Measurements from ENCODE around the gene ZMYND8. TPM values are rescaled to one million over a fixed set of nuclear protein-coding genes. Genes with fewer than 3 reads are reported as not detected.

ZMYND8 gene
- total RNA-seq, 4 donors from 2014 or later, result 48.5 to 169 (median 54.1) TPM

DNA sequence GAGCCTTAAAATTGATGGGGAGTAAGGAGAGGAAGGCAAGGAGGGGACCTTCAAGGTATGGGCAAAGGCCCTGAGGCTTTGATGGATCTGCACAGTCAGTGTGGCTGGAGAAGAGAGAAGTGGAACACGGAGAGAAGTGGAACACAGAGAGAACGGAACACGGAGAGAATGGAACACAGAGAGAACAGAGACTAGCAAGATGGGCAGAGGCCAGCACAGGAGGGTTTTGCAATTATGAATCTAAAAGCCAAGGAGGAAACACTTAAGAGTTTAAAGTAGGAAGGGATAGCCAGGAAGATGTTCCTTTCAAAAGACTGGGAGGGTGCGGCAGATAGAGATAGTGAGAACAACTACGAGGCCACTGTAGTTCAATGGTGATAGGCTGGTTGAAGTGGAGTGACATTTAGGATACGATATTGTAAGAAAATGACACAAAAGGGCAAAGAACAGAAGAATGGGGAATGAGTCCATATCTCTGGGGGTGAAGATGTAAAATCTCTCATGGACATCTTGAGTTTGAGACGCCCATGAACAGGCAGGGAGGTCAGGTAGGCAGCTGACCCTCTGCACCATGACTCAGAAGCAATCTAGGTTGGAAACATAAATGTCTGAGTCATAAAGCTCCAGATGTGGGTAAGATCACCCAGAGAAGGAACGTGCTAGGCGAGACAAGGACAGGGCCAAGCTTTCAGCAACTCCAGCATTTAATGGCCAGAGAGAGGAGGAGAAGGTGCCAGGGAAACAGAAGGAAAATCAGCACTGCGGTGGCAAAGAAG is 25.4 kb downstream of the ZMYND8 start:
- 59% methylated on average over 10 of the region's 10 CpGs for WGBS
- H3K4me3 ChIP-seq, result no peak overlapping the region

DNA sequence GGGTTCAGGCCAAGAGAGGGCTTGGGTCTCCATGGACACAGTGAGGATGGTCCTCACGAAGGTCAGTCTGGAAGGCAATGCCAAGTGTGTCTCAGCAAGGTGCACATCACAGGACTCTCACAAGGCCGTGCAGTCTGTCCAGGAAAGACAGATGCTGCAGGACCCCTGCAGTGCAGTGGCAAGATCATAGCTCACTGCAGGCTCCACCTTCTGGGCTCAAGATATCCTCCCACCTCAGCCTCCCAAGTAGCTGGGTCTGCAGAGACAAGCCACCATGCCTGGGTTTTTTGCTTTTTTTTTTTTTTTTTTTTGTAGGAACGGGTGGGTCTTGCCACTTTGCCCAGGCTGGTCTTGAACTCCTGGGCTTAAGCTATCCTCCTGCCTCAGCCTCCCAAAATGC is 26.4 kb downstream of the ZMYND8 start:
- Histone ChIP-seq H3K4me1 (peaks cover 74% of the 10 kb centered on the region), H3K36me3 (no peaks in the 10 kb centered on the region), H3K27me3 (no peaks in the 10 kb centered on the region), H3K4me3 (no peak overlapping the region), H3K27ac (peak overlapping the region; percentile 86), H3K9me3 (no peaks in the 10 kb centered on the region)
- WGBS, result 92% methylated on average over 3 of the region's 3 CpGs
- DNase-seq (ENCODE audit: low spot score in 2 of 2), result no peak
- no peak for TF ChIP-seq EP300 (IDR thresholded peaks at IDR 0.05)
- TF ChIP-seq, protein P1, sequence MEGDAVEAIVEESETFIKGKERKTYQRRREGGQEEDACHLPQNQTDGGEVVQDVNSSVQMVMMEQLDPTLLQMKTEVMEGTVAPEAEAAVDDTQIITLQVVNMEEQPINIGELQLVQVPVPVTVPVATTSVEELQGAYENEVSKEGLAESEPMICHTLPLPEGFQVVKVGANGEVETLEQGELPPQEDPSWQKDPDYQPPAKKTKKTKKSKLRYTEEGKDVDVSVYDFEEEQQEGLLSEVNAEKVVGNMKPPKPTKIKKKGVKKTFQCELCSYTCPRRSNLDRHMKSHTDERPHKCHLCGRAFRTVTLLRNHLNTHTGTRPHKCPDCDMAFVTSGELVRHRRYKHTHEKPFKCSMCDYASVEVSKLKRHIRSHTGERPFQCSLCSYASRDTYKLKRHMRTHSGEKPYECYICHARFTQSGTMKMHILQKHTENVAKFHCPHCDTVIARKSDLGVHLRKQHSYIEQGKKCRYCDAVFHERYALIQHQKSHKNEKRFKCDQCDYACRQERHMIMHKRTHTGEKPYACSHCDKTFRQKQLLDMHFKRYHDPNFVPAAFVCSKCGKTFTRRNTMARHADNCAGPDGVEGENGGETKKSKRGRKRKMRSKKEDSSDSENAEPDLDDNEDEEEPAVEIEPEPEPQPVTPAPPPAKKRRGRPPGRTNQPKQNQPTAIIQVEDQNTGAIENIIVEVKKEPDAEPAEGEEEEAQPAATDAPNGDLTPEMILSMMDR (IDR thresholded peaks at IDR 0.05), result no peak
- no peak for TF ChIP-seq POLR2AphosphoS5 (IDR thresholded peaks at IDR 0.05)
- no peak for TF ChIP-seq POLR2A (IDR thresholded peaks at IDR 0.05)

More for the DNA sequence above, 25.4 kb downstream of the ZMYND8 start:
- Histone ChIP-seq H3K9me3 (no peaks in the 10 kb centered on the region), H3K4me1 (peaks cover 84% of the 10 kb centered on the region), H3K27me3 (no peaks in the 10 kb centered on the region), H3K27ac (peak overlapping the region; percentile 86), H3K36me3 (no peaks in the 10 kb centered on the region)
- DNase-seq (ENCODE audit: low spot score in 2 of 2), result no peak
- TF ChIP-seq, protein P1 (IDR thresholded peaks at IDR 0.05), result no peak
- no peak for TF ChIP-seq EP300 (IDR thresholded peaks at IDR 0.05)
- no peak for TF ChIP-seq POLR2A (IDR thresholded peaks at IDR 0.05)
- TF ChIP-seq POLR2AphosphoS5 (IDR thresholded peaks at IDR 0.05), result peak in 1 of 3 donors; percentile 58

DNA sequence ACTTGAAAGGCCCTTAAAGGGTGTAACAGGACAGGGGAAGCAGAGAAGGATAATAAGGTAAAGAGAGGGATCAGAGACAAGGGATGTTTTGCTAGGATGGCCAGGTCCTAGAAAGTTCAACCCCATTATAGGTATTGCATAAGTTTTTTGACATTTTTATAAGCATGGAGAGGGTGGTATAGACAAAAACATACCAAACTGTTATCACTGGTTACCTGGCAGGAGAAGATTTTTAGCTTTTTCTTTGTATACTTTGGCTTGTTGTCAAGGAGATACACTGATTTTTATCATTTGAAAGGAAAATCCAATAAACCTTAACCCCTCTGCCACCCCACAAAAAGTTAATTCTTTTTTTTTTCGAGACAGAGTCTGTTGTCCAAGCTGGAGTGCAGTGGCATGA is 28.4 kb downstream of the ZMYND8 start:
- no peak for TF ChIP-seq POLR2AphosphoS5 (IDR thresholded peaks at IDR 0.05)
- TF ChIP-seq, protein P1 (IDR thresholded peaks at IDR 0.05), result no peak
- no peak for TF ChIP-seq POLR2A (IDR thresholded peaks at IDR 0.05)
- no peak for TF ChIP-seq EP300 (IDR thresholded peaks at IDR 0.05)
- Histone ChIP-seq H3K27me3 (no peaks in the 10 kb centered on the region), H3K4me1 (peaks cover 63% of the 10 kb centered on the region), H3K4me3 (no peak overlapping the region), H3K9me3 (no peaks in the 10 kb centered on the region), H3K36me3 (no peaks in the 10 kb centered on the region), H3K27ac (peak overlapping the region; percentile 86)
- WGBS, result 63% methylated on average over 1 of the region's 1 CpG
- DNase-seq (ENCODE audit: low spot score in 2 of 2), result no peak

DNA sequence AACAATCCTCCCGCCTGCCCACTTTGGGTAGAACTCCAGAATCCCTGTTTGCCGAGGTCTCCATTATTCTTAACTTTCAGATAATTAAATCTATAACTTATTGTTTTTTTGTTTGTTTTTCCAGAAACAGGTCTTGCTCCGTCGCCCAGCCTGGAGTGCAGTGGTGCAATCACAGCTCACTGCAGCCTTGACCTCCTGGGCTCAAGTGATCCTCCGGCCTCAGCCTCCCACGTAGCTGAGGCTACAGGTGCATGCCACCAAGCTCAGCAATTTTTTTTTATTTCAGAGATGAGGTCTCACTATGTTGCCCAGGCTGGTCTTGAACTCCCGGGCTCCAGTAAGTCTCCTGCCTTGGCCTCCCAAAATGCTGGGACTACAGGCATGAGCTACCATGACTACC is 28.8 kb downstream of the ZMYND8 start:
- no peak overlapping the region for H3K4me3 ChIP-seq
- TF ChIP-seq EP300 (IDR thresholded peaks at IDR 0.05), result no peak
- no peak for TF ChIP-seq POLR2A (IDR thresholded peaks at IDR 0.05)
- TF ChIP-seq, protein P1 (IDR thresholded peaks at IDR 0.05), result no peak
- TF ChIP-seq POLR2AphosphoS5 (IDR thresholded peaks at IDR 0.05), result no peak
- peak overlapping the region; percentile 86 for H3K27ac ChIP-seq
- H3K36me3 ChIP-seq, result no peaks in the 10 kb centered on the region
- no peaks in the 10 kb centered on the region for H3K27me3 ChIP-seq
- H3K9me3 ChIP-seq, result no peaks in the 10 kb centered on the region
- WGBS, result 98% methylated on average over 7 of the region's 7 CpGs
- peaks cover 63% of the 10 kb centered on the region for H3K4me1 ChIP-seq
- DNase-seq (ENCODE audit: low spot score in 2 of 2), result no peak

DNA sequence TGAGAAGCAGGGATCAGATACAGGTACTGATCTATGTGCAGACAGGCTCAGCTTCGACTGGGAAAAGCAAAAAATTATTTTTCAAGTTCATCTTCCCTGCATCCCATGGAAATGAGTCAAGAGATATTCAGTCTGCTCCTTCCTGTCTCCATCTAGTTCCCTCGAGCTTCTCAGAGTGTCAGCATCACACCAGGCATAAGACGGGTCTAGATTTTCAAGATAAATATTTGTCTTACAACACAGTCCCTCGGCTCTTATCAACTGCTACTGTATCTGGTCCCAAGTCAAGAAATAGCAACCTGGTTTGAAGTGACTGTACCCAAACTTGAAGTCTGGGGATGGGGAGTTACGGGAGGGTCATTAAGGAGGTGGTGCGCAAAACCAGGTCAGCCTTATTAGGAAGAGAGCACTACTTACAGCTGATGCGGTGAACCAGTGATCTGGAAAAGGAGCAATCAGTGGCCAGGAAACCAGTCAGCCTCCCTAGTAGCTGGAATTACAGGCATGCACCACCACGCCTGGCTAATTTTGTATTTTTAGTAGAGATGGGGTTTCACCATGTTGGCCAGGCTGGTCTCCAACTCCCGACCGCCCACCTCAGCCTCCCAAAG is 29.7 kb downstream of the ZMYND8 start:
- Histone ChIP-seq H3K36me3 (no peaks in the 10 kb centered on the region), H3K4me1 (peaks cover 56% of the 10 kb centered on the region), H3K27ac (peak overlapping the region; percentile 10), H3K4me3 (no peak overlapping the region), H3K9me3 (no peaks in the 10 kb centered on the region), H3K27me3 (no peaks in the 10 kb centered on the region)
- WGBS, result 82% methylated on average over 10 of the region's 10 CpGs
- no peak for DNase-seq (ENCODE audit: low spot score in 2 of 2)
- TF ChIP-seq POLR2A (IDR thresholded peaks at IDR 0.05), result no peak
- TF ChIP-seq POLR2AphosphoS5 (IDR thresholded peaks at IDR 0.05), result no peak
- TF ChIP-seq, protein P1 (IDR thresholded peaks at IDR 0.05), result no peak
- no peak for TF ChIP-seq EP300 (IDR thresholded peaks at IDR 0.05)
